Posterior vena cava (tissue), 2 donors: ENCODE measurements around the gene OR8B4. TPM values are rescaled to one million over a fixed set of nuclear protein-coding genes. Genes with fewer than 3 reads are reported as not detected.
"Not testable (repeated sequence)": the region's sequence is repeated elsewhere in the genome, so short reads cannot be mapped to it uniquely, and the experiment has no call there.

Experiments used
- DNase-seq: peaks from one replicate; pipeline ENCODE4 v3.0.0-alpha.2; 2020; ENCODE audit warnings: low spot score
- intact Hi-C, 2 donors: fragments of 100-400 bp; cut with DNase I; formaldehyde crosslinking; loops; one replicate each; pipeline versions ENCODE4 v1.14.1 to v1.14.2; 2022 to 2023
- long read RNA-seq, 2 donors: library from polyadenylated mRNA; unstranded; transcript quantifications; one replicate each; pipeline ENCODE4 v2.0.0, GENCODE V29; 2020 to 2021
- total RNA-seq, 2 donors: library from RNA; stranded (reverse); fragmentation: NEBNext Ultra II Directional; extraction: Animal tissue kit (Norgen Biotek cat#: 25700); gene quantifications; one replicate each; pipeline ENCODE4 v1.2.1, GENCODE V29; 2021
- donor health status: DM: yes; HTN: yes; CAD: no.
- donor health status: DM: yes; HTN: yes; CAD: no.

Gene OR8B4, protein sequence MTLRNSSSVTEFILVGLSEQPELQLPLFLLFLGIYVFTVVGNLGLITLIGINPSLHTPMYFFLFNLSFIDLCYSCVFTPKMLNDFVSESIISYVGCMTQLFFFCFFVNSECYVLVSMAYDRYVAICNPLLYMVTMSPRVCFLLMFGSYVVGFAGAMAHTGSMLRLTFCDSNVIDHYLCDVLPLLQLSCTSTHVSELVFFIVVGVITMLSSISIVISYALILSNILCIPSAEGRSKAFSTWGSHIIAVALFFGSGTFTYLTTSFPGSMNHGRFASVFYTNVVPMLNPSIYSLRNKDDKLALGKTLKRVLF
- total RNA-seq = not detected
- long read RNA-seq, donor 1 = 0 reads
- long read RNA-seq, donor 2 = 0 reads

- DNase-seq = no peak
- intact Hi-C loops = no loop called here
These were observed at the start of gene OR8B4 for GRCh38 chr11:124424384-124424921. Gene OR8B4 (minus strand): TSS chr11:124424871. CDS start chr11:124424871, 0 bp downstream.

DNA sequence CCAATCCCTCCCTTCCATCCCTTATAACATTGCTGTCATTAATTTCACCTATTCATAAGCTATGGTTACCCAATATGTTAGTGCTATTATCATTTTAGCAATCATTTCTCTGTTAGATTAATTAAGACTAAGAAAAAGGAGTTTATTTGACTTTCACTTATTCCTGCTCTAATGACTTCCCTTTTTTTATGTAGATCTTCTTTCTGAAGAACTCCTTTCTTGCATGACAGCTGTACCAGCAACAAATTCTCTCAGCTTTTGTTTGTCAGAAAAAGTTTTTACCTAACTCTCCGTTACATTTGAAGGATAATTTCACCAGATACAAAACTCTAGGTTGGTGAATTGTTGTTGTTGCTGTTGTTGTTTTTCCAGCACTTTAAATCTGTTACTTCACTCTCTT lies 49.4 kb upstream of the OR8B4 start:
- no peak for DNase-seq
- intact Hi-C loops = no loop called here

- no peak for DNase-seq
- intact Hi-C loops = no loop called here
These were observed 48.8 kb upstream of the OR8B4 start for GRCh38 chr11:124473476-124473875.

GRCh38 chr11:124470561-124471227 lies 46.0 kb upstream of the OR8B4 start:
- no peak for DNase-seq
- intact Hi-C loops = no loop called here

GRCh38 chr11:124467381-124467927 lies 42.8 kb upstream of the OR8B4 start:
- DNase-seq = no peak
- intact Hi-C loops = no loop called here

- DNase-seq = no peak
- intact Hi-C loops = no loop called here
These were observed 40.7 kb upstream of the OR8B4 start for GRCh38 chr11:124465368-124465767.

DNA sequence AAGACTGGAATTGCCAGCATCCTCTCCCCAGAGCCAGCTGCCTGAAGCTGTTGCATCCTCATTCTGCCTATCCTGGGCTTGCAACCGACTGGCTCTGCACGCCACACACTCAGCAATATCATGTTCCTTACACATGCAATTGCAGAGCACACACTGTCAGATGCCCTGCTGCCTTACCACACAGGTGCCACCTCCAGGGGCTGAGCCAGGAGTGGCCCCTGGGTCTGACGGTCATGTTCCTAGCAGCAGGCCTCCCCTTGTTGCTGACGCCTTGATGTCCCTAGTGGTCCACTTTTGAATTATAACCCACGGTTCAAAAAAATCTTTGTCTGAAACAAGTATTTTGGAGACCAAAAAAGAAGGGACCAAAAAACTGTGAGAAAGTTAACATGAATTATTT lies 39.3 kb upstream of the OR8B4 start:
- no peak for DNase-seq

DNA sequence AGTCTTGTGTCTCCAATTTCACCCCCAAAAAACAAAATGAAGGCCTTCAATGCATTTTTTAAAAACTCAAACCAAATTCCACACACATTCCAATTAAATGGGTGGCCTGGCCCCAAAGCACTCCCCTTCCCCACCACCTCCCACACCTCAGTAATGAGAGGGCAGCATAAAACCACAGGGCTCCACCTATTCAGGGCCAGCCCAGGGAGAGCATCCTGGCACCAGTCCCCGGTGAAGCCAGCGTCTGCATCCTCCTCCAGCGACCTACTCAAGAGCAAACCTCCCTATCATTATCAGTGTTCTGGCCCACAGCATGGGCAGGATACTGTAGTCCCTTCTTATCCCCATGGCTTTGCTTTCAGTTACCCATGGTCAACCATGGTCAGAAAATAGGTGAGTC lies 38.7 kb upstream of the OR8B4 start:
- intact Hi-C loops = no loop called here

More for the DNA sequence above, 39.3 kb upstream of the OR8B4 start:
- intact Hi-C loops = no loop called here

GRCh38 chr11:124460459-124460858 lies 35.8 kb upstream of the OR8B4 start:
- no peak for DNase-seq
- intact Hi-C loops = no loop called here

More for the DNA sequence above, 38.7 kb upstream of the OR8B4 start:
- DNase-seq = no peak

GRCh38 chr11:124459379-124459778 lies 34.7 kb upstream of the OR8B4 start:
- intact Hi-C loops, DNase-seq: not testable (repeated sequence)

DNA sequence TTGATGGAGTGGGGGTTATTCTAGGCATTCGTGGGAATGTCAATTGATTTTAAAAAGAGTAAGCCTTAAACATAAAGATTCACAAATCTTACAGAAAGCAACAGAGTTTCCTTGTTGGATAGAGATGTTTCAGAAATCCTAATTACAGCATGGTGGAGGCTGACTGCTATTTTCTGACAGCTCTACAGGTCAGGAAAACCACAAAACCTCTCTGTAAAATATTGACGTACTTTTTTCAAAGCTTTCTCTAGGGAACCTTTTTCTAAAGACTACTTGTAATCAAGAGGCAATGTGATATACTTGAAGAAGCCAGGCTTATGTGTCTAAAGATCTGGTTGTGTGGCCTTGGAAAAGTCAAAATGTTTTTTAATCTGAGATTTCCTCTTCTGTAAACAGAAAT lies 29.9 kb upstream of the OR8B4 start:
- intact Hi-C loops = no loop called here
- no peak for DNase-seq

GRCh38 chr11:124446916-124447315 lies 22.2 kb upstream of the OR8B4 start:
- intact Hi-C loops = no loop called here
- no peak for DNase-seq

- DNase-seq = no peak
- intact Hi-C loops = no loop called here
These were observed 21.0 kb upstream of the OR8B4 start, which contains the start of gene OR8B8 for GRCh38 chr11:124445646-124446150. Gene OR8B8 (minus strand): TSS chr11:124445696. CDS start chr11:124441085, 4,611 bp downstream.

DNA sequence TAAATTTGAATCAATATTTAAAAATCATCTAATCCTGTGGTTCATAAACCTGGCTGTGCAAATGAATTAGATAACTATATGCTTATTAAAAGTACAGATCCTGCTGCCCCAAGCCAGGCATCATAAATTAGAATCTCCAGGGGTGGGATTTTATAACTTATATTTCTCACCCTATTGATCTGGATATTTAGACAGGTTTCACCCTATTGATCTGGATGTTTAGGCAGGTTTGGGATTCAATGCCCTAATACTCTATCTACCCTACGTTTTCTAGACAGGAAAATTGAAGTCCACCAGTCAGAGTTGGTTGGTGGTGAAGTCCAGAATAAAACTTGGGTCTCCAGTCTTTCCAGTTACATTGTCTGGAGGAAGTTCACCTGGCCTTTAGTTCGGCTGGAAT lies 18.2 kb upstream of the OR8B4 start:
- no peak for DNase-seq
- intact Hi-C loops = no loop called here

- no peak for DNase-seq
- intact Hi-C loops = no loop called here
These were observed 17.8 kb upstream of the OR8B4 start for GRCh38 chr11:124442442-124442841.

- no peak for DNase-seq
- intact Hi-C loops = no loop called here
These were observed 16.8 kb upstream of the OR8B4 start for GRCh38 chr11:124441519-124441918.

DNA sequence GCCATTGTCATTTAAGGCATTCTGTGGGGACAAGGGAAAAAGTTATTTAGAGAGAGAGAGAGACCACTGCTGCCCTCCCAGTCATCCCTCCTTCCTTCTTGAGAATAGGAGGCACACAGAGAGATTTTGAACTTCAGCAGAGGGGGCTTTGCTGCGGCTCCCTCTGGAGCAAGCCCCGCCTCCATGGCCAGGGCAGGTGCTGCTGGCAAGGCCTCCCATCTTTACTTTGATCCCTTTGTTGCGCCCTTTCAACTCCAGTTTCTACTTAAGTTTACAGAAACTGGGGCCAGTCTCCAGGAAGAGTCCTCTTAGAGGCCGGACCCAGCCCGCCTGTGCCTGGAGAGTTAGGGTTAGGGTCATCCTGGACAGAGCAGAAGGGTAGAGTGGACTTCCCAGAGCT lies 16.4 kb upstream of the OR8B4 start:
- intact Hi-C loops = no loop called here

GRCh38 chr11:124440608-124441007 lies 15.9 kb upstream of the OR8B4 start:
- intact Hi-C loops = no loop called here
- DNase-seq = no peak

More for the DNA sequence above, 16.4 kb upstream of the OR8B4 start:
- DNase-seq = no peak

GRCh38 chr11:124434699-124435098 lies 10.0 kb upstream of the OR8B4 start:
- intact Hi-C loops = no loop called here

GRCh38 chr11:124429599-124429998 lies 4.9 kb upstream of the OR8B4 start:
- intact Hi-C loops = no loop called here
- DNase-seq = no peak

More at GRCh38 chr11:124434699-124435098, 10.0 kb upstream of the OR8B4 start:
- DNase-seq = no peak
